CD4-positive, alpha-beta T cell (primary cell): Measurements from ENCODE around the gene QPCT. TPM values are rescaled to one million over a fixed set of nuclear protein-coding genes. Genes with fewer than 3 reads are reported as not detected.

ENCODE experiments used
- ATAC-seq: fragments of 200-7000 bp; cut with Tn5 transposase; one replicate; pipeline ENCODE4 v1.10.0; 2022; ENCODE audit warnings: mild to moderate bottlenecking; ENCODE audit not compliant: poor library complexity
- CTCF ChIA-PET: fragments of 350-600 bp; sonication (Branson Sonifier 250); formaldehyde crosslinking; loops from one replicate; lab custom pipeline; 2021; ENCODE audit warnings: antibody characterized with exemption, inconsistent platforms; lab: Charles Lee
- POLR2A ChIA-PET: fragments of 350-600 bp; sonication (Branson Sonifier 250); formaldehyde crosslinking; loops from one replicate; lab custom pipeline; 2021; ENCODE audit warnings: antibody characterized with exemption, inconsistent platforms; lab: Charles Lee
- DNase-seq, 14 experiments: peaks; one replicate each; pipeline ENCODE4 v3.0.0-alpha.2; 2013 to 2020; ENCODE audit warnings: mixed read lengths in 2 of 14
- H3K27ac ChIP-seq, 2 donors: one replicate each; pipeline versions ENCODE4 v1.5.1 to v1.7.0; 2013; ENCODE audit warnings: low read length in 2 of 2, low read depth in 1 of 2, mild to moderate bottlenecking in 1 of 2
- H3K27me3 ChIP-seq, 2 experiments: 1 replicate in 1 of 2; 2 replicates in 1 of 2; pipeline versions ENCODE4 v1.6.1 to v1.7.0; 2013; ENCODE audit warnings: low read length in 2 of 2, control low read depth in 1 of 2, mild to moderate bottlenecking in 1 of 2, moderate library complexity in 1 of 2; ENCODE audit not compliant: insufficient read depth in 2 of 2, control insufficient read depth in 1 of 2
- H3K36me3 ChIP-seq: one replicate; pipeline ENCODE4 v1.6.1; 2013; ENCODE audit warnings: low read length, control low read depth; ENCODE audit not compliant: insufficient read depth
- H3K4me1 ChIP-seq: one replicate; pipeline ENCODE4 v1.6.1; 2013; ENCODE audit warnings: low read length, control low read depth; ENCODE audit not compliant: insufficient read depth
- H3K4me3 ChIP-seq: one replicate; pipeline ENCODE4 v1.5.1; 2013; ENCODE audit warnings: mild to moderate bottlenecking, low read length, moderate library complexity
- H3K9me3 ChIP-seq, 2 experiments: 1 replicate in 1 of 2; 2 replicates in 1 of 2; pipeline versions ENCODE4 v1.6.1 to v1.7.0; 2013; ENCODE audit warnings: low read length in 2 of 2, mild to moderate bottlenecking in 2 of 2, control low read depth in 1 of 2, moderate library complexity in 1 of 2; ENCODE audit not compliant: control insufficient read depth in 1 of 2, insufficient read depth in 1 of 2
- H3K27ac Mint-ChIP-seq: one replicate; pipeline ENCODE4 v1.8.0; 2020; ENCODE audit warnings: mixed read lengths
- H3K27me3 Mint-ChIP-seq: one replicate; pipeline ENCODE4 v1.8.0; 2021; ENCODE audit warnings: mixed read lengths
- H3K36me3 Mint-ChIP-seq: one replicate; pipeline ENCODE4 v1.8.0; 2021; ENCODE audit warnings: low read depth, mixed read lengths
- H3K4me1 Mint-ChIP-seq: one replicate; pipeline ENCODE4 v1.8.0; 2021; ENCODE audit warnings: low read depth, mixed read lengths
- H3K4me3 Mint-ChIP-seq: one replicate; pipeline ENCODE4 v1.8.0; 2020; ENCODE audit warnings: mild to moderate bottlenecking, mixed read lengths
- H3K9me3 Mint-ChIP-seq: one replicate; pipeline ENCODE4 v1.8.0; 2020; ENCODE audit warnings: mixed read lengths
- intact Hi-C, 2 experiments: fragments of 100-400 bp; cut with DNase I in 1 of 2; cut with micrococcal nuclease in 1 of 2; formaldehyde crosslinking; loops; one replicate each; pipeline versions ENCODE4 v1.15.1 to v1.9.0; 2023 to 2025; cut with DNase I, micrococcal nuclease
- total RNA-seq, 174 experiments: library from RNA in 2 of 174; stranded (reverse) in 2 of 174; gene quantifications; one replicate each; pipeline ENCODE4 v1.2.3 and lab custom pipeline; 2021 to 2026
- TF ChIP-seq, protein P1 (sequence below): fragments of 200-600 bp; IDR thresholded peaks from one replicate; pipeline ENCODE4 v1.8.0; 2022; ENCODE audit warnings: antibody characterized with exemption, mild to moderate bottlenecking

The QPCT gene
- total RNA-seq, 2 experiments from 2014 or later: 0.53 to 0.71 TPM

DNA sequence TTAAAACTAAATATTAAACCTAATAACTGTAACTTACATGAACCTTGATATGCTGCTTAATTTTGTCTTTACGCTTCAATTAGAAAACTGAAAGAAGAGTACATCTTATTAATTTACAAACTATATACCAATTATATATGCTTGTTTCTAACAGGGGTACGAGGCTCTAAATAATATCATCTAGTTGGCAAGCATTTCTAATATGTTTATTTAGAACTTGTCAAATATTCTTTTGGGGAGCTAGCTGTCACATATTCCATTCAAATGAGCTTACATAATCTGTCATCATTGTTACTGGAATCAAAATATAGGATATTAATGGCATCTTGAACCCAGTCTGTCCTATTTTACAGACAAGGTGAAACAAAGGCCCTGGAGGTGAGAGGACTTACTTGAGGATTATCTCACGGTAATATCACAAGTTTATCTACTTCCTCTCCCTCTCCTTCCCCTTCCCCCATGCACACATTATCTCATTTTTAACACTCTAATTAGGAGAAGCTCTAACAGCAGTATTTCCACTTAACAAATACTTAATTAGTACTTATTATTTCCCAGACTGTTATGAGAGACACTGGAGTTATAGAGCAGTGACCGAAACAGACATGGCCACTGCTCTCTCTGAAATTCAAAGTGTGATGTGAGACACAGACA lies 23.3 kb upstream of the QPCT start:
- Histone ChIP-seq H3K4me1 (peaks cover 24% of the 10 kb centered on the region), H3K4me3 (no peak overlapping the region), H3K27ac (no peak overlapping the region), H3K9me3 (no peaks in the 10 kb centered on the region), H3K27me3 (no peaks in the 10 kb centered on the region), H3K36me3 (no peaks in the 10 kb centered on the region)
- DNase-seq (no peak), ATAC-seq (no peak)
- Mint-ChIP-seq H3K4me1 (peaks cover 71% of the 10 kb centered on the region), H3K27me3 (peaks cover 5% of the 10 kb centered on the region), H3K9me3 (no peaks in the 10 kb centered on the region), H3K4me3 (peak overlapping the region; percentile 50), H3K27ac (peak overlapping the region; percentile 31), H3K36me3 (peaks cover 29% of the 10 kb centered on the region)
- CTCF ChIA-PET: interaction anchor here (1.2 to 1.7 kb wide), 2 partner anchors 20 kb away, joined by 3 to 5 read pairs; no protein-coding TSS in a partner anchor
- POLR2A ChIA-PET: interaction anchor here (1.3 kb wide), 1 partner anchor 23 kb away, joined by 3 read pairs; the partner anchor contains the start of gene QPCT
- TF ChIP-seq, protein P1, sequence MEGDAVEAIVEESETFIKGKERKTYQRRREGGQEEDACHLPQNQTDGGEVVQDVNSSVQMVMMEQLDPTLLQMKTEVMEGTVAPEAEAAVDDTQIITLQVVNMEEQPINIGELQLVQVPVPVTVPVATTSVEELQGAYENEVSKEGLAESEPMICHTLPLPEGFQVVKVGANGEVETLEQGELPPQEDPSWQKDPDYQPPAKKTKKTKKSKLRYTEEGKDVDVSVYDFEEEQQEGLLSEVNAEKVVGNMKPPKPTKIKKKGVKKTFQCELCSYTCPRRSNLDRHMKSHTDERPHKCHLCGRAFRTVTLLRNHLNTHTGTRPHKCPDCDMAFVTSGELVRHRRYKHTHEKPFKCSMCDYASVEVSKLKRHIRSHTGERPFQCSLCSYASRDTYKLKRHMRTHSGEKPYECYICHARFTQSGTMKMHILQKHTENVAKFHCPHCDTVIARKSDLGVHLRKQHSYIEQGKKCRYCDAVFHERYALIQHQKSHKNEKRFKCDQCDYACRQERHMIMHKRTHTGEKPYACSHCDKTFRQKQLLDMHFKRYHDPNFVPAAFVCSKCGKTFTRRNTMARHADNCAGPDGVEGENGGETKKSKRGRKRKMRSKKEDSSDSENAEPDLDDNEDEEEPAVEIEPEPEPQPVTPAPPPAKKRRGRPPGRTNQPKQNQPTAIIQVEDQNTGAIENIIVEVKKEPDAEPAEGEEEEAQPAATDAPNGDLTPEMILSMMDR: no peak
- intact Hi-C loops: loop anchor here in 1 of 2 experiments (5.0 kb wide), 1 partner anchor 89 kb away; the partner anchor contains the start of genes CEBPZ and NDUFAF7

DNA sequence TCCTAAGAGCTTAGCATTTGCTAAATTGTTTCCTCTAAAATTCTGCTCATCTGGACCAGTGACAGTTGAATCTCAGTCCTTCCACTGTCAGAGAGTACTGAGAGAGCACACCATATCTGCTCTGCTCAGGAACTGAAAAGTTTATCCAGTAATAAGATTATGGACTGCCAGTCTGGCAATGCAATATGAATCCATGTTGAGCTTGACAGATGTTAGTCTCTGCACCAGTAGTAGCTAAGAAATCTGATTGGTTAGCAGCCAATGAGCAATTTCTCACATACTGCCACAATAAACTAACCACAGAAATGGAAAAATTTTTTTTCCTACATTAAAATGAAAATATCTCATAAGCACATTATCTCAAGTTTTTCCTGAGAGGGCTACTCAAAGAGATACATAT lies 22.1 kb upstream of the QPCT start:
- CTCF ChIA-PET: interaction anchor here (0.9 to 1.7 kb wide), 3 partner anchors 10 to 18 kb away, joined by 3 to 5 read pairs (median 4); no protein-coding TSS in a partner anchor
- peaks cover 63% of the 10 kb centered on the region for H3K4me1 Mint-ChIP-seq
- POLR2A ChIA-PET: interaction anchor here (1.2 to 4.6 kb wide), 5 partner anchors 10 to 91 kb away, joined by 3 to 29 read pairs (median 4); partner anchors contain the start of genes CEBPZ, NDUFAF7 and QPCT
- TF ChIP-seq, protein P1: no peak
- H3K36me3 Mint-ChIP-seq: peaks cover 22% of the 10 kb centered on the region
- Histone ChIP-seq H3K9me3 (no peaks in the 10 kb centered on the region), H3K36me3 (no peaks in the 10 kb centered on the region), H3K27ac (no peak overlapping the region), H3K4me3 (no peak overlapping the region), H3K27me3 (no peaks in the 10 kb centered on the region), H3K4me1 (peaks cover 23% of the 10 kb centered on the region)
- H3K27ac Mint-ChIP-seq: peak overlapping the region; percentile 56
- no peaks in the 10 kb centered on the region for H3K9me3 Mint-ChIP-seq
- DNase-seq (peak in 1 of 14 experiments; percentile 21), ATAC-seq (no peak)
- peak overlapping the region; percentile 54 for H3K4me3 Mint-ChIP-seq
- peaks cover 9% of the 10 kb centered on the region for H3K27me3 Mint-ChIP-seq
- intact Hi-C loops: loop anchor here in 1 of 2 experiments (5.0 kb wide), 1 partner anchor 90 kb away; the partner anchor contains the start of genes CEBPZ and NDUFAF7

DNA sequence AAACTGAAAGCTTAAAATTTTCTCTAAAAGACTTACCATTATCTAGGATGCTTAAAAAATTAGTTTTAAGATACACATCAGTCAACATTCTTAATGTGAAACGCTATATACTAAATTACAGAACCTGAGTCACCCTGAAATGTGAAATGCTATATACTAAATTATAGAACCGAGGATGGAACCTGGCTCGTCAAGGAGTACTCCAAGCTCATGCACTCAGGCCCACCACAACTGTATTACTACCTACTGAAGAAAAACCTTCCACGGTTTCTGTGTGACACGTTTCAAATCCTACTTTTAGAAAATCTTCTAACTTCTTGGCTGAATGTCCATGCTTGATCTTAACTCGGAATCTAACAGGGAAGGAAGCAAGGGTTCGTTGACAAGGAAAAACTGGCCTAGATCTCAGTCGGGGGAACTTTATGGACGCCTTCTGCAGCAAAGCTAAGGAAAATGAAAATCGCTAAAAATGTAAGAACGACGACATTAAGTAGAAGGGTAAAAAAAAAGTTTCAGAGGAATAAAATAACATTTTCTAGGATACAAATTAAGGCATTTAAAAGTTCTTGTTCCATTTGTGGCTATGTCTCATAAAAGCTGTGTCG lies 21.2 kb upstream of the QPCT start:
- H3K9me3 ChIP-seq: no peaks in the 10 kb centered on the region
- H3K4me3 ChIP-seq: peak overlapping the region; percentile 86
- CTCF ChIA-PET: interaction anchor here (1.0 kb wide), 2 partner anchors 10 to 72 kb away, joined by 3 to 4 read pairs; no protein-coding TSS in a partner anchor
- peak overlapping the region; percentile 100 for H3K4me3 Mint-ChIP-seq
- ATAC-seq (no peak), DNase-seq (peak in 1 of 14 experiments; percentile 11)
- H3K27me3 ChIP-seq: no peaks in the 10 kb centered on the region
- H3K4me1 Mint-ChIP-seq: peaks cover 55% of the 10 kb centered on the region
- intact Hi-C loops: loop anchor here in 1 of 2 experiments (5.0 kb wide), 1 partner anchor 91 kb away; the partner anchor contains the start of genes CEBPZ and NDUFAF7
- H3K9me3 Mint-ChIP-seq: no peaks in the 10 kb centered on the region
- peak overlapping the region; percentile 22 to 56 for H3K27ac ChIP-seq
- H3K36me3 Mint-ChIP-seq: peaks cover 12% of the 10 kb centered on the region
- POLR2A ChIA-PET: interaction anchor here (0.8 to 4.6 kb wide), 8 partner anchors 11 to 127 kb away, joined by 3 to 29 read pairs (median 3); partner anchors contain the start of genes CEBPZ, CEBPZOS, NDUFAF7 and QPCT
- peak overlapping the region; percentile 97 for H3K27ac Mint-ChIP-seq
- peaks cover 23% of the 10 kb centered on the region for H3K4me1 ChIP-seq
- H3K27me3 Mint-ChIP-seq: peaks cover 12% of the 10 kb centered on the region
- H3K36me3 ChIP-seq: no peaks in the 10 kb centered on the region
- TF ChIP-seq, protein P1: no peak
